Fibroblast of skin of left biceps (primary cell): ENCODE data around the gene ADGRF5.

Source experiments
- DNase-seq, 2 experiments: peaks; one replicate each; pipeline ENCODE4 v3.0.0-alpha.2; 2013; ENCODE audit warnings: low read depth in 2 of 2

Gene ADGRF5

DNA sequence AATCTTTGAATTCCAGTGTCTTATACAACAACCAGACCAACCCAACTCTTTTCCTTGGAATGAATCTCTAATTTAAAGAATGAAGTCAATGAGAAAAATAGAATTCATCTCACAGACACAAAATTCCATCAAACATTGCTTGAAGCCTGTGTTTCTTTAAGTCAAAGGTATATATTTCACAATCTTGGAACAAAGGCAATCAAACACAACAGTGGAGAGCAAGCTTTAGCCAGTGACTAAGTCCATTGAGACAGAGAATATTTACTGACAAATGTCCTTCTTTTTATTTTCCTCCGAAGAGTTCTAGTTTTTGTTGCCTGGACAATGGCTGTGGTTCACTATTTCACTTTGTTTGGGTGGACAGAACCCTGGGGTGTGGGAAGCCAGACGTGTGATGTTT lies 92.8 kb downstream of the ADGRF5 start:
- no peak for DNase-seq

DNA sequence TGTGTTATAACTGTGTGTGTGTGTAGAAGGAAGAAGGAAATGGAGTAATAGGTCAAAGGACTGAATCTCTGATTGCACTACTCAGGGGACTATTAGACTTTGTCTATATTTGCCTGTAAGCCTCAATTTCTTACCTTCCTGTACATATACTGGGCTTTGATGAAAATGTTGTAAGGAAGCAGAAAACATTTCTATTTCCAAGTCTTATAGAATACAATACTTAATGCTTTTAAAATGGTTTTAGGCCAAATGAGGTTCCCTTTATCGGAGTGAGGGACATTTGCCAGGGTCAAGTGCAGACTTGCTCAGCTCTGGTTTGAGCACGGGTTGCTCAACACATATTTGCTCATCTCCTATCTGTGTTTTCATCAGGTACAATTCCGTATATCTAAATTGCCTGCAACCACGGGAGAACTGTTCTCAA lies 100.3 kb downstream of the ADGRF5 start:
- no peak for DNase-seq

GRCh38 chr6:46819561-46819960 lies 102.2 kb downstream of the ADGRF5 start:
- DNase-seq = no peak

DNA sequence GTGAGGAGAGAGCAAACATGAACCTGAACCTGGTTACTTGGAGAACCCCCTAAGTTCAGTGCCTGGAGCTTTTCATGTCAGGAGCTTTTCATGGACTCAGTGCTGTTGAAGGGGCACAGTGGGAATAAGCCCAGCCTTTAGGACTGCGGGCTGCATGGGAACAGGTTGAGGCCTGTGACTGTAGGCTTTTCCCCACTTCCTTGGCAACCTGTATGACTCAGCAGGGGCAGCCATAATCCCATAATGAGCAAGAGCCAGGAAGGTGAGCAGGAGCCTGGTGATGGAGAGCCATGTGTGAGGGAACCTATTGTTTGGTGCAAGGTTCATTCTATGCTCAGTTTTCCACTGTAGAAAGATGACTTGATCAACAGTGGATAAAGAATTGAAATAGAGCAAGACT lies 105.1 kb downstream of the ADGRF5 start:
- DNase-seq = no peak

DNA sequence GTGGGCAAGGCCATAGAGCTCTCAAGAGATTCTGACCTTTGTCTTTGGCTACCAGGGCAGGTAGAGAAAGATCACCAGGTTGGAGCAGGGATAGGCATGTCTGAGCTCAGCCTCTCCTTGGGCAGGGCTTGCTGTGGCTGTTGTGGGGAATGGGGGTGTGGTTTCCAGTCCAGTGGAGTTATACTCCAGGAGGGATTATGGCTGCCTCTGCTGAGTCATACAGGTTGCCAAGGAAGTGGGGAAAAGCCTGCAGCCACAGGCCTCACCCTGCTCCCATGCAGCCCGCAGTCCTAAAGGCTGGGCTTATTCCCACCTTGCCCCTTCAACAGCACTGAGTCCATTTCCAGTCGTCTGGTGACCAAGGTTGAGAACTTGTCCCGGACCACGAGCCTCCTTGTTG lies 106.6 kb downstream of the ADGRF5 start:
- DNase-seq = no peak

DNA sequence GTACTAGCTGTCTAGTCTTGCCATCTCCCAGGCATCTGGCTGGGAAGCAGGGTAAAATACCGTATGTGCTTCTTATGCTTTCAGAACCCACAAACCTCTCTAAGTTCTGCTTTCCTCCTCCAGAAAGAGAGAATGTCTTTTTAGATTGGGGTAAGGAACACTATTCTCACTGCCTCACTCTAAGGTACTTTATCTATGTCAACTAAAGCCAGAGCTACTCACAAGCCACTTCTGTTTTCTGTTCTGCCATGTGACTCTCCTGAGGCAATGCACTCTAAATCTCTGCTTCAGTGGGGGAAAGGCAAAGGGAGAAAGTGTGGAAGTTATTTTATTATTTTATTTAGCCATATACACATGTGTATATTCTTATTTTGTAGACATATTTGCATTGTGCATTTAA lies 112.9 kb downstream of the ADGRF5 start:
- DNase-seq = no peak
